Chondrocyte (in vitro differentiated cells): Measurements from ENCODE around the gene KCNK16. TPM values are rescaled to one million over a fixed set of nuclear protein-coding genes. Genes with fewer than 3 reads are reported as not detected.

Source experiments
- DNase-seq: peaks from one replicate; pipeline ENCODE4 v3.0.0; 2021; ENCODE audit warnings: mixed read lengths, low spot score
- H3K27ac Mint-ChIP-seq: one replicate; pipeline ENCODE4 v1.8.0; 2021; ENCODE audit warnings: mild to moderate bottlenecking, moderate library complexity, mixed read lengths; ENCODE audit not compliant: unreplicated experiment
- H3K27me3 Mint-ChIP-seq: 2 replicates; pipeline ENCODE4 v1.8.0; 2021; ENCODE audit warnings: low read depth, mixed read lengths
- H3K36me3 Mint-ChIP-seq: 2 replicates; pipeline ENCODE4 v1.8.0; 2021; ENCODE audit warnings: low read depth, mixed read lengths
- H3K4me1 Mint-ChIP-seq: 2 replicates; pipeline ENCODE4 v1.8.0; 2021; ENCODE audit warnings: low read depth, mild to moderate bottlenecking, mixed read lengths
- H3K4me3 Mint-ChIP-seq: one replicate; pipeline ENCODE4 v1.8.0; 2021; ENCODE audit warnings: mild to moderate bottlenecking, moderate library complexity, mixed read lengths; ENCODE audit not compliant: unreplicated experiment
- H3K9me3 Mint-ChIP-seq: 2 replicates; pipeline ENCODE4 v1.8.0; 2021; ENCODE audit warnings: low read depth, mixed read lengths
- long read RNA-seq: library from polyadenylated mRNA; stranded (forward); transcript quantifications from one replicate; pipeline ENCODE4 v2.0.0, GENCODE V29; 2021
- total RNA-seq: library from RNA; stranded (reverse); gene quantifications from 3 replicates; pipeline ENCODE4 v1.2.1, GENCODE V29; 2021
- TF ChIP-seq, protein P1 (sequence below): fragments of 200-600 bp; sonication (generic); IDR thresholded peaks from 2 replicates; pipeline ENCODE4 v1.5.0; 2021; ENCODE audit warnings: antibody characterized with exemption, mild to moderate bottlenecking, moderate library complexity

Gene KCNK16
- not detected in 3 replicates for total RNA-seq
- long read RNA-seq, result 0 reads

DNA sequence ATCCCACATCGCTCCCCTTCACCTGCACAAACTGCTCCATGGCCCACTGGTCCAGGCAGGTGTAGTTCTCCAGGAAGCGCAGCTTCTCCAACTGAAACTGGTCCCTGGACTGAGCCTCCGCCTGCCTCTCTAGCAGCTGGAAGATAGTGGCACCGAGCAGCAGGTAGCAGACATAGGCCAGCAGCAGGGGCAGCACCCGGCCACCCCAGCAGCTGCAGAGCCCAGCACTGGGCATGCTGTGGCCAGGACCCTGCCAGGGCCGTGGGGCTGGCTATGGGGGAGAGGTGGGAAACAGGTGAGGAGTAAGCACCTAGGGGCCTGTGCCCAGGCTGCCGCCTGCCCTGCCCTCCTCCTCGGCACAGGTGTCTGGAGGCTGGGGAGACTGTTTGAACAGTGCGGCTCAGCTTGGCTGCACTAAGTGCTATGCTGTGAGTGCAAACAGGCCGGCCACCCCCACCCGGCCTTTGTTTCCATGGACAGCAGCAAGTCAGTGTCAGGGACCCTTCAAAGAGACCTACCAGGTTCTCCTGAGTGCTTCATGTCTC, at the start of gene KCNK16:
Gene KCNK16 (minus strand): TSS at position 397 of the 545 bp plus-strand sequence. CDS start 162 bp downstream, at position 235.
- Mint-ChIP-seq H3K9me3 (no peaks in the 10 kb centered on the region), H3K27ac (no peak within 1 kb of the TSS), H3K4me3 (no peak within 1 kb of the TSS), H3K4me1 (no peaks in the 10 kb centered on the region), H3K36me3 (peaks cover 2% of the 10 kb centered on the region), H3K27me3 (peaks cover 74% of the 10 kb centered on the region)
- DNase-seq, result no peak
- TF ChIP-seq, protein P1, sequence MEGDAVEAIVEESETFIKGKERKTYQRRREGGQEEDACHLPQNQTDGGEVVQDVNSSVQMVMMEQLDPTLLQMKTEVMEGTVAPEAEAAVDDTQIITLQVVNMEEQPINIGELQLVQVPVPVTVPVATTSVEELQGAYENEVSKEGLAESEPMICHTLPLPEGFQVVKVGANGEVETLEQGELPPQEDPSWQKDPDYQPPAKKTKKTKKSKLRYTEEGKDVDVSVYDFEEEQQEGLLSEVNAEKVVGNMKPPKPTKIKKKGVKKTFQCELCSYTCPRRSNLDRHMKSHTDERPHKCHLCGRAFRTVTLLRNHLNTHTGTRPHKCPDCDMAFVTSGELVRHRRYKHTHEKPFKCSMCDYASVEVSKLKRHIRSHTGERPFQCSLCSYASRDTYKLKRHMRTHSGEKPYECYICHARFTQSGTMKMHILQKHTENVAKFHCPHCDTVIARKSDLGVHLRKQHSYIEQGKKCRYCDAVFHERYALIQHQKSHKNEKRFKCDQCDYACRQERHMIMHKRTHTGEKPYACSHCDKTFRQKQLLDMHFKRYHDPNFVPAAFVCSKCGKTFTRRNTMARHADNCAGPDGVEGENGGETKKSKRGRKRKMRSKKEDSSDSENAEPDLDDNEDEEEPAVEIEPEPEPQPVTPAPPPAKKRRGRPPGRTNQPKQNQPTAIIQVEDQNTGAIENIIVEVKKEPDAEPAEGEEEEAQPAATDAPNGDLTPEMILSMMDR, result no peak

DNA sequence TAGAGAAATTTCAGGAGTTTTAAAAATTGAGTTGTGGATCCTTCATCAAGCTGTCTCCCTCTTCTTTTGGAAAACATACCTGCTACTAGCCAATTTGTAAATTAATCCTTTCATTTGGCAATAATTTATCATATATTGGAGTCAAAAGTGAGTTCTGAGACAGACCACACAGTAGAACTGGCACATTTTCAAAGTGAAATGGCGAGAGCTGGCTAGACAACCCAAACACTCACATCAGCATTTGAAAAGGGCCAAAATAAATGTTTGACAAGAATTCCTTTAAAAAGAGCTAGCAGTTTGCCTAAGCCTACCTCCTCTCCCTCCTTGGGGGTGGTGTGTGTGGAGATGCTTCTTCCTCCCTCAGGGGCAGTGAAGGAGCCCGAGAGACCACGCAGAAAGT, 47.9 kb upstream of the KCNK16 start:
- Mint-ChIP-seq H3K4me3 (no peak overlapping the region), H3K27ac (peak overlapping the region; percentile 57), H3K27me3 (no peaks in the 10 kb centered on the region), H3K36me3 (no peaks in the 10 kb centered on the region), H3K4me1 (peaks cover 34% of the 10 kb centered on the region), H3K9me3 (no peaks in the 10 kb centered on the region)
- TF ChIP-seq, protein P1, result peak; percentile 36
- no peak for DNase-seq

DNA sequence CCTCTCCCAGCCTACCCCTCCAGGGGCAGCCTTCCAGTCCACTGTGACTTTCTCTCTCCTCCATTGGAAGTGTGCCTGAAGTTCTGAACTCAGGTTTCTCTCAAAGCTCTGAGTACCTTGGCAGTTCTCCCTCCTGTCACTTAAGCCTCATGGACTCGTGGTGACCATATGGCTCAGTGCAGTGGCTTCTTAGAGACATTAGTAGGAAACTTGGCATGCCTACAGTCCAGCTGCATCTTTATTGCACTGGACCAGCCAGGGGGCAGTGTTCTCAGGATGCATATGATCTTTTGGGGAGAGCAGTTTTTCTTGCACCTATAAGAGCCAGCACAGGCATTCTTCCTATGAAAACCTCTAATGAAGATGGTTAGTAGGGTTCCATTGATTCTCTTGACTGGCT, 47.5 kb upstream of the KCNK16 start:
- Mint-ChIP-seq H3K4me1 (peaks cover 38% of the 10 kb centered on the region), H3K9me3 (no peaks in the 10 kb centered on the region), H3K27ac (no peak overlapping the region), H3K4me3 (no peak overlapping the region), H3K36me3 (no peaks in the 10 kb centered on the region), H3K27me3 (no peaks in the 10 kb centered on the region)
- TF ChIP-seq, protein P1, result peak; percentile 68
- no peak for DNase-seq

DNA sequence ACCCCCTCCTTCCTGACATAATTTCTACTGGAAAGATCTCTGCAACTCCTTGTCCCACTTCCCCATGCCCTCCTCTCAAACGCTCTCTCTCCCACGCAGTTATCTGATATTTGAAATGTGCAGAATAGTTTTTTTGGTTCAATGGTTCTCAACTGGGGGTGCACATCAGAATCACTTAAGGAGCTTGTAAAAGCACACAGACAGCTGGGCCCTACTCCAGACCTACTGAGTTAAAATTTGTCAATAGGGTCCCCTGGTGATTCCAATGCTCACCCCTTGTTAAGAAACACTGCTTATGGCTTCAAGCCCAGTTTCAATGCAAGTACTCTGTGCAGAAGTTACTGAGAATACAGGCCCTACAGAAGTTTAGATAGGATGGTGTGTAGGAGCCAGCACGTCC, 45.2 kb upstream of the KCNK16 start:
- TF ChIP-seq, protein P1, result no peak
- H3K9me3 Mint-ChIP-seq, result no peaks in the 10 kb centered on the region
- no peak overlapping the region for H3K27ac Mint-ChIP-seq
- no peaks in the 10 kb centered on the region for H3K36me3 Mint-ChIP-seq
- H3K4me1 Mint-ChIP-seq, result peaks cover 38% of the 10 kb centered on the region
- H3K4me3 Mint-ChIP-seq, result no peak overlapping the region
- no peak for DNase-seq
- H3K27me3 Mint-ChIP-seq, result no peaks in the 10 kb centered on the region

DNA sequence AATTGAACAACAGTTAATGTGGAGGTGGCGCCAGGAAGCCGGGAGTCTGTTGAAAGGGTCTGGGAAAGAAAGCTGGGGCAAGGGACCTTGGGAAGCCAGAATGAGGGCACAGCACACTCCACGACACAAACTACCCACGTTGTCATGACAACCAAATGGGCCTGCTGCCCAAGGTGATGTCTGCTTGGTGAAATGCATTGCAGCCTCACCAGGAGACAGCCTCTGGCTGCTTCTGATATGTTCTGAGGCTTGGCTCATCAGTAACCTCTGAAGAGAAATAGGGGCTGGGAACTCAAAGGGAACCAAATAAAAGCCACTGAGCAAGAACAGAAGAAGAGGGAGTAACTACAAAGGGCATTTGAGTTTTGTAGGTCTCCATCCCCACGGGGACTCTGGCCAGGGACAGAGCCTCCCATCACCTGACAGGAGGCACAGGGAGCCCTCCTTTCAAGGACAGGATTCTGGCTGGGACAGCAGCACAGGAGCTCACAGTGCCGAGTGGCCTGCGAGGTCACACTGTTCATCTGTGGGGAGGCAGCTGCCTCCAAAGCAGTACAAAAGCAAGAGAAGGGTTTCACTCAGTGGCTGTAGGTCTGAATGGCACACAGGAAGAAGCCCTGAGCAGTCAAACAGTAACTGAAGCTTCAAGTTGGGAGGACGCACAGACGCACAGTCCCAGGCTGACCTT, 44.6 kb upstream of the KCNK16 start:
- no peak overlapping the region for H3K27ac Mint-ChIP-seq
- no peak for DNase-seq
- no peaks in the 10 kb centered on the region for H3K36me3 Mint-ChIP-seq
- H3K4me1 Mint-ChIP-seq, result peaks cover 43% of the 10 kb centered on the region
- no peak overlapping the region for H3K4me3 Mint-ChIP-seq
- TF ChIP-seq, protein P1, result no peak
- no peaks in the 10 kb centered on the region for H3K9me3 Mint-ChIP-seq
- H3K27me3 Mint-ChIP-seq, result no peaks in the 10 kb centered on the region
